ENCODE measurements around the gene C7orf57. TPM values are rescaled to one million over a fixed set of nuclear protein-coding genes. Genes with fewer than 3 reads are reported as not detected.

Gene C7orf57
- total and polyA plus RNA-seq, 10 of the 15 experiments (the other 5 are each of a cell fraction or from before 2014, with no cell fraction given): 0.04 to 0.21 (median 0.10) TPM; not detected in 5

GRCh38 chr7:48084727-48085432 lies 49.5 kb downstream of the C7orf57 start (continued):
- TF ChIP-seq SREBF2 (IDR thresholded peaks at IDR 0.05; ENCODE audit: low read length) (no peak), NFXL1 (IDR thresholded peaks at IDR 0.05; ENCODE audit: borderline replicate concordance) (no peak), IKZF1 (conservative IDR thresholded peaks at IDR 0.05) (peak; percentile 91), KLF5 (IDR thresholded peaks at IDR 0.05; ENCODE audit: partially characterized antibody) (no peak), RELA (IDR thresholded peaks at IDR 0.05; ENCODE audit: borderline replicate concordance, partially characterized antibody) (no peak), PBX3 (IDR thresholded peaks at IDR 0.05; ENCODE audit: insufficient replicate concordance, low read depth, low read length) (no peak), SPI1 (IDR thresholded peaks at IDR 0.05; ENCODE audit: borderline replicate concordance, insufficient read depth, low read depth, low read length) (no peak), BRCA1 (IDR thresholded peaks at IDR 0.05; ENCODE audit: low read depth, low read length) (no peak), BMI1 (IDR thresholded peaks at IDR 0.05; ENCODE audit: borderline replicate concordance) (peak; percentile 75; the same call in 1 of the 2 replicates), BCL3 (IDR thresholded peaks at IDR 0.05; ENCODE audit: borderline replicate concordance, insufficient read depth, low read depth, low read length, poor library complexity, severe bottlenecking) (peak; percentile 95), IRF4 (IDR thresholded peaks at IDR 0.05; ENCODE audit: low read depth, low read length) (peak; percentile 76), BHLHE40 (IDR thresholded peaks at IDR 0.05; ENCODE audit: borderline replicate concordance in 1 of 2, low read depth in 2 of 2, low read length in 1 of 2) (peak; percentile 91 to 93), MXI1 (IDR thresholded peaks at IDR 0.05; ENCODE audit: low read depth, low read length) (peak; percentile 74), POLR2AphosphoS5 (IDR thresholded peaks at IDR 0.05; ENCODE audit: low read length) (0 out of 2 replicates have a peak, but pooled peaks have one; percentile 28), WRNIP1 (IDR thresholded peaks at IDR 0.05; ENCODE audit: borderline replicate concordance, low read depth, low read length) (no peak), STAT1 (conservative IDR thresholded peaks at IDR 0.05) (no peak), CEBPZ (IDR thresholded peaks at IDR 0.05; ENCODE audit: low read depth, low read length) (no peak), MTA2 (IDR thresholded peaks at IDR 0.05; ENCODE audit: low read depth) (peak; percentile 95), TAF1 (IDR thresholded peaks at IDR 0.05; ENCODE audit: borderline replicate concordance, low read depth, low read length) (no peak), JUND (IDR thresholded peaks at IDR 0.05; ENCODE audit: low read depth, low read length) (peak; percentile 89), FOXK2 (IDR thresholded peaks at IDR 0.05) (peak; percentile 46; the same call in 1 of the 2 replicates), SUZ12 (IDR thresholded peaks at IDR 0.05; ENCODE audit: unreplicated experiment) (no peak), PAX5 (IDR thresholded peaks at IDR 0.05; ENCODE audit: borderline replicate concordance, low read depth, low read length) (peak; percentile 98), LARP7 (IDR thresholded peaks at IDR 0.05) (no peak; the same call in 1 of the 2 replicates), STAT3 (IDR thresholded peaks at IDR 0.05; ENCODE audit: low read depth, low read length) (0 out of 2 replicates have a peak, but pooled peaks have one; percentile 64)
